ENCODE results near the gene LIPC.

The LIPC gene

DNA sequence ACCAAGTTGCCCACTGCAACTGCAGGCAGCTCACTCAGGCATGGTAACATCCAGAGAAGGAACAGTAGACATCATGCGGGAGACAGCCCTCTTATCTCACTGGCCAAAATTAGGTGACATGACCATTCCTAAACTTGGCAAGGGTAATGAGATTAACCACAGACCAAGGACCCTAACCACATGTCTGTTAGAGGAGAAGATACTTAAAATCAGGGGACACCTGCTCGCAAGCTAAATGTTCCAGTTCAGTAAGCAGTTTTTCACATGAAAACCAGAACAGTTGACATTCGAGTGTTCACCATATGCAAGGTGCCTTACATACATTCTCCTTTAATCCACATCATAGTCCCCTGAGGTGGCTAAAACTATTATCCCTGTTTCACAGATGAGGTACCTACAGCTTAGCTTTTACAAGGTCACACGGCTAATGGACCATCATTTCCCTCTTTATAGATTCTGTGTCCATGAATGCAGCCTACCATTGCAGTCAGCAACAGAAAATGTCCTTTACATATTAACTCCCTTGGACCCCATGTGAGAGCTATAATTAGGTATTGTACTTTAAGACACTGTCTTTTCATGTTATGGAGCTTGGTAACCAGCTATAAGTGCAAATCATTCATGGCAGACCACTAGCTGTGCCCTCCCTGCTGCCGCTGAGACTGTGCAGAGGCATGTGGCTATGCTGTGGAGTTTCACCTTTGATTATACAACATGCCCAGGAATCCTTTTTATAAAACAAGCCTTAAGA is 154.1 kb downstream of the LIPC start:
- TF ChIP-seq, protein P1, sequence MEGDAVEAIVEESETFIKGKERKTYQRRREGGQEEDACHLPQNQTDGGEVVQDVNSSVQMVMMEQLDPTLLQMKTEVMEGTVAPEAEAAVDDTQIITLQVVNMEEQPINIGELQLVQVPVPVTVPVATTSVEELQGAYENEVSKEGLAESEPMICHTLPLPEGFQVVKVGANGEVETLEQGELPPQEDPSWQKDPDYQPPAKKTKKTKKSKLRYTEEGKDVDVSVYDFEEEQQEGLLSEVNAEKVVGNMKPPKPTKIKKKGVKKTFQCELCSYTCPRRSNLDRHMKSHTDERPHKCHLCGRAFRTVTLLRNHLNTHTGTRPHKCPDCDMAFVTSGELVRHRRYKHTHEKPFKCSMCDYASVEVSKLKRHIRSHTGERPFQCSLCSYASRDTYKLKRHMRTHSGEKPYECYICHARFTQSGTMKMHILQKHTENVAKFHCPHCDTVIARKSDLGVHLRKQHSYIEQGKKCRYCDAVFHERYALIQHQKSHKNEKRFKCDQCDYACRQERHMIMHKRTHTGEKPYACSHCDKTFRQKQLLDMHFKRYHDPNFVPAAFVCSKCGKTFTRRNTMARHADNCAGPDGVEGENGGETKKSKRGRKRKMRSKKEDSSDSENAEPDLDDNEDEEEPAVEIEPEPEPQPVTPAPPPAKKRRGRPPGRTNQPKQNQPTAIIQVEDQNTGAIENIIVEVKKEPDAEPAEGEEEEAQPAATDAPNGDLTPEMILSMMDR (IDR thresholded peaks at IDR 0.05; ENCODE audit: low read depth, low read length): no peak
- DNase-seq (ENCODE audit: extremely low read depth, low read depth): no peak

DNA sequence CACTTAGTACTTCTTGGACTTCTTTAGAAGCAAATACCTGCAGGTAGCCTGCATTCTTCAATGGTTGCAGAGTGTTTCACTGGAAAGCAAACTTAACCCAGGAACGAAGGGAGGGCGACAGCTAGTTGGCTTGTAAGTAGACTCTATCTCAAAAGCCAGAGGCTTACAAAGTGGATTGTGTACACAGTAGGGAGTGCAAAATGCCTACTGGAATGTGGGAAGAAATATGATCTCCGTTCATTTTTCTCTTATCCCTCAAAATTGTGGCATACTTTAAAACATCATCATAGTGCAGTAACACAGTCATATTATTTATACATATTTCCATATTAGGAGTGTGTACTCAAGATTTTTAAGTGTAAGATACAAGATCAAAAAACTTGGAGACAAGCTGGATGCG is 155.7 kb downstream of the LIPC start:
- no peak for DNase-seq (ENCODE audit: extremely low read depth, low read depth)
- TF ChIP-seq, protein P1 (IDR thresholded peaks at IDR 0.05; ENCODE audit: low read depth, low read length): no peak

DNA sequence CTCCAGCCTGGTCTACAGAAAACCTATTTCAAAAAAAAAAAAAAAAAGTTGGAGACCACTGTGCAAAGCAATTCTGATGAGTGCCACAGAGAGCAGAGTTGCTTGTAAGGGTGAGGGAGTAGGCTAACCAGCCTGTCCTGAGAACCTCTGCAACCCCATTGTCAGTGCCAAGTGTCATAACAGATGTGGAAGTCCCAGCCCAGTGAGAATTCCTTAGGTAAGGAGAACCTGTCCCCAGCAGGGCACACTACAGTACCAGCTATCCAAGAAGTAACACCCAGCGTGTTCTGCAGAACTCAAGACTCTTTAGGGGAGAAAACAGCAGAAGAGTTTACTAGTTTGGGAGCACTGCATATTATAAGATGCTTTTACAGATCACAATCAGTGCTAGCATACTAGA is 156.3 kb downstream of the LIPC start:
- TF ChIP-seq, protein P1 (IDR thresholded peaks at IDR 0.05; ENCODE audit: low read depth, low read length): no peak
- no peak for DNase-seq (ENCODE audit: extremely low read depth, low read depth)

DNA sequence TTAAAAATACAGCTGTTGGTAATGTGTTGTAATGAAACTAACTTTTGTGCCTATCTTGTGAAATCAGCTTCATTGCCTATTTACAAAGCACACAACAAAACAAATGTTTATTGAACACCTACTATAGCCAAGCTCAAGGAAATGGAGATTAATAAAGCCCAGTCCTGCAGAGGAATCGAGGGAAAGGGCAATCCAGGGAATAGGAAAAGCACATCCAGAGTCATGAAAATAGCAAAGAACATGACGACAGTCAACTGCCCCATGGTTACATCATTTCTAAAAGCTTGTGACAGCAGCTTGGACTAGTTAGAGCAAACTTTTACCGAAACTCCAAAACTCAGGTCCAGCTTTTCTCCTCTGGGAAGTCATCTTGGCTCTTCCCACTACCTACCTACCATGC is 157.3 kb downstream of the LIPC start:
- DNase-seq (ENCODE audit: extremely low read depth, low read depth): no peak
- TF ChIP-seq, protein P1 (IDR thresholded peaks at IDR 0.05; ENCODE audit: low read depth, low read length): no peak

DNA sequence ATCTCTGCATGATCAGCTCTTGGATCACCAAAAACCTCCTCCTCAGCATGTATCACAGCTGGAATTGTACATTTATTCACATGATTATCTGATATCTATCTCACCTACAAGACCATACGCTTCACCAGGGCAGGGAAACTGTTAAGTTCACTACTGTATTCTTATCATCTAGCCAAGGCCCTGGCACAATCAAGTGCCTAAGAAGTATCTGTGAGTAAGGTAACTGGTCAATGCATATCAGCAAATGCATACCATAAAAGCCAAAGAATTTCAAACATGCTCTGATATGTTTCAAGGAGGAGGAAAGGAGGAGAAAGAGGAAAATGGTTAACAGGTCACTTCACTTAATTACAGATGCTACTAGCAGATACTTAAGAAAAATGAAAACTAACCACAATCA is 158.4 kb downstream of the LIPC start:
- TF ChIP-seq, protein P1 (IDR thresholded peaks at IDR 0.05; ENCODE audit: low read depth, low read length): no peak
- DNase-seq (ENCODE audit: extremely low read depth, low read depth): no peak

GRCh38 chr15:58590926-58591325 is 159.1 kb downstream of the LIPC start:
- no peak for DNase-seq (ENCODE audit: extremely low read depth, low read depth)
- TF ChIP-seq, protein P1 (IDR thresholded peaks at IDR 0.05; ENCODE audit: low read depth, low read length): no peak

- DNase-seq (ENCODE audit: extremely low read depth, low read depth): no peak
- TF ChIP-seq, protein P1 (IDR thresholded peaks at IDR 0.05; ENCODE audit: low read depth, low read length): no peak
These were observed 162.1 kb downstream of the LIPC start for GRCh38 chr15:58593870-58594269.
